ENCODE results near the gene PCBP4.

DNA sequence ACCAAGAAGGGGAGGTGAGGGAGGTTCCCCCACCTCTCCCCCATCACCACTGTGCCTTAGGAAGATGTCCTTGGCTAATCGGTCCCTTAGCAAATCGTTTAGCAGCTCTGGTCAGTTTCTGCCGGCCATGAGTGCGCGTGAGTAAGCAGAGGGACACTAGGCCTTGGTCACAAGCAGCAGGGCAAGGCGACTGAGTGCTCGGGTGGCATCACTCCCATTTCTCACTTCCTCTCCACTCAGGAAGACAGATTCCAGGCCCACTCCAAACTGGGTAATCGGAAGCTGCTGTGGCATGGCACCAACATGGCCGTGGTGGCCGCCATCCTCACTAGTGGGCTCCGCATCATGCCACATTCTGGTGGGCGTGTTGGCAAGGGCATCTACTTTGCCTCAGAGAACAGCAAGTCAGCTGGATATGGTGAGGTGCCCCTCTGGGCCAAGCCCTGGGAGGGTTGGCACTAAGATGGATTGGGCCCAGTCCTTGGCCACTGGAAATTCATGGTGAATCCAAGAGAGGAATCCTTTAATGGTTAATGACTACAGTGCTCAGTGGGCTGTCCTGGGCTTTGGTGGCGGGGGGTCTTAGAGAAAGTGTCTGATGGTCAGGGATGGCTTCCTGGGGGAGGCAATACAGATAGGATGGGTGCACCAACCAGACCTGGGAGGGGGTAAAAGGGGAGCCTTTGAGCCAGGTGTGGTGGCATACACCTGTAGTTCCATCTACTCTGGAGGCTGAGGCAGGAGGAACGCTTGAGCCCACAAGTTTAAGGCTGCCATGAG, 21.1 kb downstream of the PCBP4 start:
- TF ChIP-seq, protein P1, sequence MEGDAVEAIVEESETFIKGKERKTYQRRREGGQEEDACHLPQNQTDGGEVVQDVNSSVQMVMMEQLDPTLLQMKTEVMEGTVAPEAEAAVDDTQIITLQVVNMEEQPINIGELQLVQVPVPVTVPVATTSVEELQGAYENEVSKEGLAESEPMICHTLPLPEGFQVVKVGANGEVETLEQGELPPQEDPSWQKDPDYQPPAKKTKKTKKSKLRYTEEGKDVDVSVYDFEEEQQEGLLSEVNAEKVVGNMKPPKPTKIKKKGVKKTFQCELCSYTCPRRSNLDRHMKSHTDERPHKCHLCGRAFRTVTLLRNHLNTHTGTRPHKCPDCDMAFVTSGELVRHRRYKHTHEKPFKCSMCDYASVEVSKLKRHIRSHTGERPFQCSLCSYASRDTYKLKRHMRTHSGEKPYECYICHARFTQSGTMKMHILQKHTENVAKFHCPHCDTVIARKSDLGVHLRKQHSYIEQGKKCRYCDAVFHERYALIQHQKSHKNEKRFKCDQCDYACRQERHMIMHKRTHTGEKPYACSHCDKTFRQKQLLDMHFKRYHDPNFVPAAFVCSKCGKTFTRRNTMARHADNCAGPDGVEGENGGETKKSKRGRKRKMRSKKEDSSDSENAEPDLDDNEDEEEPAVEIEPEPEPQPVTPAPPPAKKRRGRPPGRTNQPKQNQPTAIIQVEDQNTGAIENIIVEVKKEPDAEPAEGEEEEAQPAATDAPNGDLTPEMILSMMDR (conservative IDR thresholded peaks at IDR 0.05; ENCODE audit: low read length) = no peak
- TF ChIP-seq EZH2phosphoT487 (IDR thresholded peaks at IDR 0.05; ENCODE audit: borderline replicate concordance, low read depth, low read length) = no peak
